COLO668 (cell line): ENCODE measurements around the gene ZNF777.

Source experiments
- DNase-seq: peaks from one replicate; lab custom pipeline; 2025; ENCODE audit not compliant: unreplicated experiment; lab: John Stamatoyannopoulos, UW

The ZNF777 gene

GRCh38 chr7:149477494-149478443 is 16.9 kb upstream of the ZNF777 start:
- no peak for DNase-seq

- no peak for DNase-seq
Observed at GRCh38 chr7:149476791-149477190, 15.9 kb upstream of the ZNF777 start.

- DNase-seq = no peak
Observed at GRCh38 chr7:149475121-149476045, 14.5 kb upstream of the ZNF777 start.

GRCh38 chr7:149474309-149475120 is 13.7 kb upstream of the ZNF777 start:
- DNase-seq = no peak

- no peak for DNase-seq
Observed at GRCh38 chr7:149473251-149473650, 12.4 kb upstream of the ZNF777 start.

- no peak for DNase-seq
Observed at GRCh38 chr7:149471289-149471953, 10.6 kb upstream of the ZNF777 start.

- DNase-seq = no peak
Observed at GRCh38 chr7:149469806-149470205, 8.9 kb upstream of the ZNF777 start.

- no peak for DNase-seq
Observed at GRCh38 chr7:149468208-149468607, 7.3 kb upstream of the ZNF777 start.

GRCh38 chr7:149467321-149467859 is 6.5 kb upstream of the ZNF777 start:
- DNase-seq = no peak

- DNase-seq = no peak
Observed at GRCh38 chr7:149466364-149466763, 5.5 kb upstream of the ZNF777 start.

- no peak for DNase-seq
Observed at GRCh38 chr7:149463500-149464161, 2.8 kb upstream of the ZNF777 start.

- no peak for DNase-seq
Observed at GRCh38 chr7:149462101-149462520, 1.2 kb upstream of the ZNF777 start.

- DNase-seq = peak; percentile 54
Observed at GRCh38 chr7:149459540-149460452, 1.1 kb downstream of the ZNF777 start.

GRCh38 chr7:149459201-149459539 is 1.7 kb downstream of the ZNF777 start:
- no peak for DNase-seq

GRCh38 chr7:149458235-149458634 is 2.6 kb downstream of the ZNF777 start:
- DNase-seq = no peak

- DNase-seq = no peak
Observed at GRCh38 chr7:149457766-149458165, 3.1 kb downstream of the ZNF777 start.

- no peak for DNase-seq
Observed at GRCh38 chr7:149456506-149457421, 4.1 kb downstream of the ZNF777 start.
